Measurements from ENCODE around the gene SLC35F5. TPM values are rescaled to one million over a fixed set of nuclear protein-coding genes. Genes with fewer than 3 reads are reported as not detected.

SLC35F5 gene, protein sequence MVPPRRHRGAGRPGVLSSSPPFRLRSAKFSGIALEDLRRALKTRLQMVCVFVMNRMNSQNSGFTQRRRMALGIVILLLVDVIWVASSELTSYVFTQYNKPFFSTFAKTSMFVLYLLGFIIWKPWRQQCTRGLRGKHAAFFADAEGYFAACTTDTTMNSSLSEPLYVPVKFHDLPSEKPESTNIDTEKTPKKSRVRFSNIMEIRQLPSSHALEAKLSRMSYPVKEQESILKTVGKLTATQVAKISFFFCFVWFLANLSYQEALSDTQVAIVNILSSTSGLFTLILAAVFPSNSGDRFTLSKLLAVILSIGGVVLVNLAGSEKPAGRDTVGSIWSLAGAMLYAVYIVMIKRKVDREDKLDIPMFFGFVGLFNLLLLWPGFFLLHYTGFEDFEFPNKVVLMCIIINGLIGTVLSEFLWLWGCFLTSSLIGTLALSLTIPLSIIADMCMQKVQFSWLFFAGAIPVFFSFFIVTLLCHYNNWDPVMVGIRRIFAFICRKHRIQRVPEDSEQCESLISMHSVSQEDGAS
- polyA plus RNA-seq (2012; ENCODE audit: insufficient read length, low read depth): 8.7 TPM

DNA sequence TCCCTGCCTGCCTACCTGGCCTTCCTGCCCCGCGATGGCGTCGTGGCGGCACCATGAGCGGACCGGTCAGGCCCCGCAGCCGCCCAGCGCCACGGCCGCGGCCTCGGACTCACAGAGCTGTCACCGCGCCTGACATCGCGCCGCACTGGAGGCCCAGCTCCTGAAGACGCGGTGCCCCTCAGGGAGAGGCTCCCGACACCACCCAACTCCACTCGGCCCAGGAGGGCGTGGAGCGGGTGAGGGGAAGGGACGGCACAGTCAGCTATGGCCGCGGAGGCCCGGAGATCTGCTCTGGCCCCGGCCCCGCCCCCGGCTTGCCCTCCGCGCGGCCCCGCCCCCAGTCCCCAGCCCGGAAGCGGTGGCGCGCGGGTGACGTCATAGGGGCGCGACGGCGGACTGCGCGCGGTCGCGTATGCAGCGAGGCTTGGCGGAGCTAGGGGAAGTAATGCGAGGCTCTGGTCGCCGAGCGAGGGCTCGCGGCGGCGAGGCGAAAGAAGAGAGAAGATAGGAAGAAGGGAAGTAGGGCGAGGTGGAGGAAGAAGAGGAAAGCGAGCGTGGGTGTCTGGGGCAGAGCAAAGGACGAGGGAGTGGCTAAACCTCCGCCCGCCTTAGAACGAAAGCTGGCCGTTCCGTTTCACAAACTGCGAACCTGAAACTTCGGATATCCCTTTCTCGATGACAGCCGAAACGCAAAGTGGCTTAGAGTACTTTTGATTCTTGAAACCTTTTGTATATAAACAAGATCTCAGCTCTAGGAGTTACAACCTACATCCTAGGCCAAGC is at the start of gene SLC35F5:
Gene SLC35F5 (minus strand): TSS at position 288 of the 783 bp plus-strand sequence. CDS start 233 bp downstream, at position 55.
- TF ChIP-seq FOXP2 (optimal IDR thresholded peaks at IDR 0.05; ENCODE audit: borderline replicate concordance, extremely low read depth, extremely low read length, insufficient read depth): peak; percentile 86
- TF ChIP-seq SIN3A (IDR thresholded peaks at IDR 0.05; ENCODE audit: borderline replicate concordance, insufficient read depth, low read length): no peak; the same call in 1 of the 2 replicates
- peak; percentile 95 for TF ChIP-seq POLR2AphosphoS5 (IDR thresholded peaks at IDR 0.05; ENCODE audit: low read depth, low read length)
- TF ChIP-seq TAF1 (IDR thresholded peaks at IDR 0.05; ENCODE audit: borderline replicate concordance, insufficient read depth, low read length): peak; percentile 81; the same call in 1 of the 2 replicates
- TF ChIP-seq, protein P1, sequence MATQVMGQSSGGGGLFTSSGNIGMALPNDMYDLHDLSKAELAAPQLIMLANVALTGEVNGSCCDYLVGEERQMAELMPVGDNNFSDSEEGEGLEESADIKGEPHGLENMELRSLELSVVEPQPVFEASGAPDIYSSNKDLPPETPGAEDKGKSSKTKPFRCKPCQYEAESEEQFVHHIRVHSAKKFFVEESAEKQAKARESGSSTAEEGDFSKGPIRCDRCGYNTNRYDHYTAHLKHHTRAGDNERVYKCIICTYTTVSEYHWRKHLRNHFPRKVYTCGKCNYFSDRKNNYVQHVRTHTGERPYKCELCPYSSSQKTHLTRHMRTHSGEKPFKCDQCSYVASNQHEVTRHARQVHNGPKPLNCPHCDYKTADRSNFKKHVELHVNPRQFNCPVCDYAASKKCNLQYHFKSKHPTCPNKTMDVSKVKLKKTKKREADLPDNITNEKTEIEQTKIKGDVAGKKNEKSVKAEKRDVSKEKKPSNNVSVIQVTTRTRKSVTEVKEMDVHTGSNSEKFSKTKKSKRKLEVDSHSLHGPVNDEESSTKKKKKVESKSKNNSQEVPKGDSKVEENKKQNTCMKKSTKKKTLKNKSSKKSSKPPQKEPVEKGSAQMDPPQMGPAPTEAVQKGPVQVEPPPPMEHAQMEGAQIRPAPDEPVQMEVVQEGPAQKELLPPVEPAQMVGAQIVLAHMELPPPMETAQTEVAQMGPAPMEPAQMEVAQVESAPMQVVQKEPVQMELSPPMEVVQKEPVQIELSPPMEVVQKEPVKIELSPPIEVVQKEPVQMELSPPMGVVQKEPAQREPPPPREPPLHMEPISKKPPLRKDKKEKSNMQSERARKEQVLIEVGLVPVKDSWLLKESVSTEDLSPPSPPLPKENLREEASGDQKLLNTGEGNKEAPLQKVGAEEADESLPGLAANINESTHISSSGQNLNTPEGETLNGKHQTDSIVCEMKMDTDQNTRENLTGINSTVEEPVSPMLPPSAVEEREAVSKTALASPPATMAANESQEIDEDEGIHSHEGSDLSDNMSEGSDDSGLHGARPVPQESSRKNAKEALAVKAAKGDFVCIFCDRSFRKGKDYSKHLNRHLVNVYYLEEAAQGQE (IDR thresholded peaks at IDR 0.05; ENCODE audit: insufficient read depth in 1 of 2, low read depth in 2 of 2, low read length in 2 of 2): 0 out of 4 replicates have a peak, but pooled peaks of 1 of the 2 experiments have one; percentile 30

DNA sequence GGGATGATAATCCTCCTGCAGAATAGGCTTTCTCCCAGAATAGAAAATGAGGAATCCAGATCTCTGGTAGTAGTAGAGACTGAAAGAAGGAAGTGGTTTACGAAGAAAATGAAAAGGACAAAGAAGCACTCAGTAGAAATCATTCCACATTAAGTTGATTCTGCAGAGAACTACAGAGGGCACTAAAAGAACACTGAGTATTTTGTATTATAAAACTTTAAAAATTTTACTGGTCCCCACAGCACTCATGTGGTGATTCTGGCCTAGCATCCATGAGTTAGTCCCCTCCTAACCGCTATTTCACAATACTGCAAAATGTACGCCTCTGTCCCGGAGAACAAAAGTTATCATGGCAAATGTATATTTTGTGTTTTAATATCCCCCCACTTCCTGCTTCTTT is 42.9 kb upstream of the SLC35F5 start:
- TF ChIP-seq FOXP2 (optimal IDR thresholded peaks at IDR 0.05; ENCODE audit: borderline replicate concordance, extremely low read depth, extremely low read length, insufficient read depth): no peak
- TF ChIP-seq TAF1 (IDR thresholded peaks at IDR 0.05; ENCODE audit: borderline replicate concordance, insufficient read depth, low read length): no peak
- no peak for TF ChIP-seq SIN3A (IDR thresholded peaks at IDR 0.05; ENCODE audit: borderline replicate concordance, insufficient read depth, low read length)
- TF ChIP-seq, protein P1 (IDR thresholded peaks at IDR 0.05; ENCODE audit: insufficient read depth in 1 of 2, low read depth in 2 of 2, low read length in 2 of 2): no peak
- TF ChIP-seq POLR2AphosphoS5 (IDR thresholded peaks at IDR 0.05; ENCODE audit: low read depth, low read length): no peak

DNA sequence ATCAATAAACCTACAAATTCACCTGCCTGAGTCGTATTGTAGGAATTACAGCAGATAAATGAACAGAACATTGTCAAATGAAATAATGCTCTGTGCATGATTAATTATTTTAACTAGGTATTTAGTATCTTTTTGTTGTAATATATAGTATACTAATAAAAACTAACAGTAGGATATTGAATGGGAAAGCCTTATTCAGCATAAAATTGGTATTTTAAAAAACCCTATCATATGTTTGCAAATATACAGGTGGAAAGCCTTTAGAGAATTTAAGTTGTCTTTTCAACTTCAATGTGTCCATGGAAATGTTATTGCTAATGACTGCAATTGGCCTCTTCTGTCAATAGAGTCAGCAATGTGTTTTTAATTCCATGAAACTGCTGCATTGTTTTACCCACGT is 40.8 kb upstream of the SLC35F5 start:
- TF ChIP-seq SIN3A (IDR thresholded peaks at IDR 0.05; ENCODE audit: borderline replicate concordance, insufficient read depth, low read length) (no peak), POLR2AphosphoS5 (IDR thresholded peaks at IDR 0.05; ENCODE audit: low read depth, low read length) (no peak), TAF1 (IDR thresholded peaks at IDR 0.05; ENCODE audit: borderline replicate concordance, insufficient read depth, low read length) (no peak), FOXP2 (optimal IDR thresholded peaks at IDR 0.05; ENCODE audit: borderline replicate concordance, extremely low read depth, extremely low read length, insufficient read depth) (no peak)
- TF ChIP-seq, protein P1 (IDR thresholded peaks at IDR 0.05; ENCODE audit: insufficient read depth in 1 of 2, low read depth in 2 of 2, low read length in 2 of 2): no peak

DNA sequence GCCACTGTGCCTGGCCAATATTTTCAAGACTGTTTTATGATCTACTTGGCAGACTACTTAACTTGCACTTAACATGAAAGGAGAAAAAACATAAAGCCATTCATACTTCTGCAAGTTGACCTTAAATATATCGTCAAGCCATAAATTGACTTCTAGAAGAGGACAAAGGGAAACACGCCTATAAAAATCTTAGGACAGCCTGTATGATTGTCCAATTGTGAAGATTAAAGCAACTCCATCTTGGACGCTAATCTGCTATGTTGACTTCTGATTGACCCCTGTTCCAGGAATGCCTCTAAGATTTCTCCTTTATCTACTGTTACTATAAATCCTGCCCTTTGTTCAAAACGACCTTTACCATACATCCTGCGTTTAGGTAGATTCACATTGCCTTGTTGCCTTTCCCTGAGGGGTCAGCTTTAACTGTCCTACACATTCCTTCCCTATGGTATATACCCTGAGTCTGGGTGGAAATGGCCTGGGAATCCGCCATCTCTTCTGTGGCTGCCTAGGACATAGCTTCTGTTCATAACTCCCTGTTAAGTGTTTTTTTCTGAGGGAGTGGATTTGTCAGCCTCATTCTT is 40.2 kb upstream of the SLC35F5 start:
- no peak for TF ChIP-seq POLR2AphosphoS5 (IDR thresholded peaks at IDR 0.05; ENCODE audit: low read depth, low read length)
- TF ChIP-seq, protein P1 (IDR thresholded peaks at IDR 0.05; ENCODE audit: insufficient read depth in 1 of 2, low read depth in 2 of 2, low read length in 2 of 2): no peak
- TF ChIP-seq FOXP2 (optimal IDR thresholded peaks at IDR 0.05; ENCODE audit: borderline replicate concordance, extremely low read depth, extremely low read length, insufficient read depth): no peak
- no peak for TF ChIP-seq SIN3A (IDR thresholded peaks at IDR 0.05; ENCODE audit: borderline replicate concordance, insufficient read depth, low read length)
- TF ChIP-seq TAF1 (IDR thresholded peaks at IDR 0.05; ENCODE audit: borderline replicate concordance, insufficient read depth, low read length): no peak

Measured in PFSK-1 (cell line).